ENCODE data around the gene SMURF1. TPM values are rescaled to one million over a fixed set of nuclear protein-coding genes. Genes with fewer than 3 reads are reported as not detected.

The SMURF1 gene
- total and polyA plus RNA-seq, 2 of the 8 experiments (the other 6 are each of a cell fraction or from before 2014, with no cell fraction given): 9.6 to 24.5 TPM

DNA sequence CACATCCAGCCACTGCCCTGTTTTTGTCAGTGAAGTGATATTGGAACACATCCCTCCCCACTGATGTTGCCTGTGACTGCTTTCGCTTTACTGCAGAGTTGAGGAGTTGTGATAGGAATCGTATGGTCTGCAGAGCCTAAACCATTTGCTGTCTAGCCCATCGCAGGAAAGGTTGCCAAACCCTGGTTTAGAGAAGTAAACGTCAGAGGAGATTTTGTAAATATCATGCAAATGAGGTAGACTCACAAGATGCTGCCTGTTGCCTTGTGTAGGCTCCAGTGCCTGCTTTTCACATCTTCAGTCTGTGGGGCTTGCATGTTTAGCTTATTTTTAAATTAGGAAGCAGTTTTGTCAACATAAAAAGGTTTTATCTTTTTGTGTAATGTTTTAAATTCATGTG, 158.5 kb downstream of the SMURF1 start (continued):
- TF ChIP-seq, protein P1, sequence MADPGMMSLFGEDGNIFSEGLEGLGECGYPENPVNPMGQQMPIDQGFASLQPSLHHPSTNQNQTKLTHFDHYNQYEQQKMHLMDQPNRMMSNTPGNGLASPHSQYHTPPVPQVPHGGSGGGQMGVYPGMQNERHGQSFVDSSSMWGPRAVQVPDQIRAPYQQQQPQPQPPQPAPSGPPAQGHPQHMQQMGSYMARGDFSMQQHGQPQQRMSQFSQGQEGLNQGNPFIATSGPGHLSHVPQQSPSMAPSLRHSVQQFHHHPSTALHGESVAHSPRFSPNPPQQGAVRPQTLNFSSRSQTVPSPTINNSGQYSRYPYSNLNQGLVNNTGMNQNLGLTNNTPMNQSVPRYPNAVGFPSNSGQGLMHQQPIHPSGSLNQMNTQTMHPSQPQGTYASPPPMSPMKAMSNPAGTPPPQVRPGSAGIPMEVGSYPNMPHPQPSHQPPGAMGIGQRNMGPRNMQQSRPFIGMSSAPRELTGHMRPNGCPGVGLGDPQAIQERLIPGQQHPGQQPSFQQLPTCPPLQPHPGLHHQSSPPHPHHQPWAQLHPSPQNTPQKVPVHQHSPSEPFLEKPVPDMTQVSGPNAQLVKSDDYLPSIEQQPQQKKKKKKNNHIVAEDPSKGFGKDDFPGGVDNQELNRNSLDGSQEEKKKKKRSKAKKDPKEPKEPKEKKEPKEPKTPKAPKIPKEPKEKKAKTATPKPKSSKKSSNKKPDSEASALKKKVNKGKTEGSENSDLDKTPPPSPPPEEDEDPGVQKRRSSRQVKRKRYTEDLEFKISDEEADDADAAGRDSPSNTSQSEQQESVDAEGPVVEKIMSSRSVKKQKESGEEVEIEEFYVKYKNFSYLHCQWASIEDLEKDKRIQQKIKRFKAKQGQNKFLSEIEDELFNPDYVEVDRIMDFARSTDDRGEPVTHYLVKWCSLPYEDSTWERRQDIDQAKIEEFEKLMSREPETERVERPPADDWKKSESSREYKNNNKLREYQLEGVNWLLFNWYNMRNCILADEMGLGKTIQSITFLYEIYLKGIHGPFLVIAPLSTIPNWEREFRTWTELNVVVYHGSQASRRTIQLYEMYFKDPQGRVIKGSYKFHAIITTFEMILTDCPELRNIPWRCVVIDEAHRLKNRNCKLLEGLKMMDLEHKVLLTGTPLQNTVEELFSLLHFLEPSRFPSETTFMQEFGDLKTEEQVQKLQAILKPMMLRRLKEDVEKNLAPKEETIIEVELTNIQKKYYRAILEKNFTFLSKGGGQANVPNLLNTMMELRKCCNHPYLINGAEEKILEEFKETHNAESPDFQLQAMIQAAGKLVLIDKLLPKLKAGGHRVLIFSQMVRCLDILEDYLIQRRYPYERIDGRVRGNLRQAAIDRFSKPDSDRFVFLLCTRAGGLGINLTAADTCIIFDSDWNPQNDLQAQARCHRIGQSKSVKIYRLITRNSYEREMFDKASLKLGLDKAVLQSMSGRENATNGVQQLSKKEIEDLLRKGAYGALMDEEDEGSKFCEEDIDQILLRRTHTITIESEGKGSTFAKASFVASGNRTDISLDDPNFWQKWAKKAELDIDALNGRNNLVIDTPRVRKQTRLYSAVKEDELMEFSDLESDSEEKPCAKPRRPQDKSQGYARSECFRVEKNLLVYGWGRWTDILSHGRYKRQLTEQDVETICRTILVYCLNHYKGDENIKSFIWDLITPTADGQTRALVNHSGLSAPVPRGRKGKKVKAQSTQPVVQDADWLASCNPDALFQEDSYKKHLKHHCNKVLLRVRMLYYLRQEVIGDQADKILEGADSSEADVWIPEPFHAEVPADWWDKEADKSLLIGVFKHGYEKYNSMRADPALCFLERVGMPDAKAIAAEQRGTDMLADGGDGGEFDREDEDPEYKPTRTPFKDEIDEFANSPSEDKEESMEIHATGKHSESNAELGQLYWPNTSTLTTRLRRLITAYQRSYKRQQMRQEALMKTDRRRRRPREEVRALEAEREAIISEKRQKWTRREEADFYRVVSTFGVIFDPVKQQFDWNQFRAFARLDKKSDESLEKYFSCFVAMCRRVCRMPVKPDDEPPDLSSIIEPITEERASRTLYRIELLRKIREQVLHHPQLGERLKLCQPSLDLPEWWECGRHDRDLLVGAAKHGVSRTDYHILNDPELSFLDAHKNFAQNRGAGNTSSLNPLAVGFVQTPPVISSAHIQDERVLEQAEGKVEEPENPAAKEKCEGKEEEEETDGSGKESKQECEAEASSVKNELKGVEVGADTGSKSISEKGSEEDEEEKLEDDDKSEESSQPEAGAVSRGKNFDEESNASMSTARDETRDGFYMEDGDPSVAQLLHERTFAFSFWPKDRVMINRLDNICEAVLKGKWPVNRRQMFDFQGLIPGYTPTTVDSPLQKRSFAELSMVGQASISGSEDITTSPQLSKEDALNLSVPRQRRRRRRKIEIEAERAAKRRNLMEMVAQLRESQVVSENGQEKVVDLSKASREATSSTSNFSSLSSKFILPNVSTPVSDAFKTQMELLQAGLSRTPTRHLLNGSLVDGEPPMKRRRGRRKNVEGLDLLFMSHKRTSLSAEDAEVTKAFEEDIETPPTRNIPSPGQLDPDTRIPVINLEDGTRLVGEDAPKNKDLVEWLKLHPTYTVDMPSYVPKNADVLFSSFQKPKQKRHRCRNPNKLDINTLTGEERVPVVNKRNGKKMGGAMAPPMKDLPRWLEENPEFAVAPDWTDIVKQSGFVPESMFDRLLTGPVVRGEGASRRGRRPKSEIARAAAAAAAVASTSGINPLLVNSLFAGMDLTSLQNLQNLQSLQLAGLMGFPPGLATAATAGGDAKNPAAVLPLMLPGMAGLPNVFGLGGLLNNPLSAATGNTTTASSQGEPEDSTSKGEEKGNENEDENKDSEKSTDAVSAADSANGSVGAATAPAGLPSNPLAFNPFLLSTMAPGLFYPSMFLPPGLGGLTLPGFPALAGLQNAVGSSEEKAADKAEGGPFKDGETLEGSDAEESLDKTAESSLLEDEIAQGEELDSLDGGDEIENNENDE (IDR thresholded peaks at IDR 0.05; ENCODE audit: insufficient replicate concordance, low read length): no peak

Measured in H1 (cell line).